HK-2 (cell line): ENCODE results near the gene RAB30.
"Not testable (repeated sequence)": the region's sequence is repeated elsewhere in the genome, so short reads cannot be mapped to it uniquely, and the experiment has no call there.

ENCODE experiments used
- DNase-seq: peaks from one replicate; pipeline ENCODE4 v3.0.0-alpha.2; 2018; ENCODE audit not compliant: unreplicated experiment

The RAB30 gene

GRCh38 chr11:82944198-82944597 is 127.5 kb downstream of the RAB30 start:
- DNase-seq: no peak

GRCh38 chr11:82943430-82943829 is 128.3 kb downstream of the RAB30 start:
- DNase-seq: not testable (repeated sequence)

GRCh38 chr11:82942376-82942775 is 129.3 kb downstream of the RAB30 start:
- no peak for DNase-seq

GRCh38 chr11:82939456-82939855 is 132.2 kb downstream of the RAB30 start:
- DNase-seq: no peak

GRCh38 chr11:82937554-82937953 is 134.1 kb downstream of the RAB30 start:
- no peak for DNase-seq

- no peak for DNase-seq
Measured at GRCh38 chr11:82936261-82936660, 135.4 kb downstream of the RAB30 start.

- DNase-seq: no peak
Measured at GRCh38 chr11:82932564-82932963, 139.1 kb downstream of the RAB30 start.

GRCh38 chr11:82930734-82931133 is 141.0 kb downstream of the RAB30 start:
- DNase-seq: no peak

- DNase-seq: no peak
Measured at GRCh38 chr11:82930229-82930628, 141.5 kb downstream of the RAB30 start.

- no peak for DNase-seq
Measured at GRCh38 chr11:82929121-82929520, 142.6 kb downstream of the RAB30 start.

- no peak for DNase-seq
Measured at GRCh38 chr11:82927264-82927880, 144.3 kb downstream of the RAB30 start.

GRCh38 chr11:82924522-82925224 is 147.0 kb downstream of the RAB30 start:
- DNase-seq: no peak
